ENCODE data around the gene MLF2.

MLF2 gene

DNA sequence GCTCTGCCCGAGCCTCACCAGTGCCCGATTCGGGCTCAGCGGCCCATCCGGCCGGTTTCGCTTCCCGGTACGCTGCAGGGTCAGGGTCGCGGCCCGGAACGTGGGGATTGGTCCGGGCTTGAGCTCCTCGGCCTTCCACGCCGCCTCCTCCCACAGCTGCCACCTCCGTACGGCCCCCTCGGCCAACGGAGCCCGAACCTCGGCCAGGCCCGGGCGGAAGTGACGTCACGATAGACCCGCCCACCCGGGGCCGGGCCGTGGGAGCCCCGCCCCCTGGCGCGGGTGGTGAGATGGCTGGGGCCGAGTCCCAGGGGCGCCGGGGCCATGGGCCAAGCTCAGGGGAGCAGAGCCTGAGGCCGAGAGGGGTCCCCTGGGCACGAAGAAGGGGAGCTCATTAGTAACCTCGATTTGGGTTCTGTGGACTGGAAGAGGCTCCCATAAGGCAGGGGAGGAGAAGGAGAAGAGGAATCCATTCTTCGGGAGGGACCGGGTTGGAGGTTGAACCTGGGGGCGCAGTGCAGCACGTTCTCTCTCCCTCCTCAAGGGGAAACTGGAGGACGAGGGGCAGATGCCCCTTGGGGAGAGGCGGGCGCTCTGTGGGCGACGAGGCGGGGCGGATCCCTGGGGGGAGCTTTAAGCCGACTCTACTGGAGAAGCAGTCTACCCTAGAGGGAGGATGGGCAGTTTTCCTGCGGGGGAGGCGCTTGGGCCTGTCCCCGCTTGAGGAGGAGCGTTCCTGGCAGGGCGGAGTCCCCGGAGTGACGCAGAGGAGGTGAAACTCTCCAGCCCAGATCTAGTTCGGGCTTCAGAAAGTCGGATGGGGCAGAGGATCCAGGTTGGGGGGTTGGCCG is at the start of gene MLF2:
Gene MLF2 (minus strand): TSS at position 221 of the 851 bp plus-strand sequence. CDS start 807 bp downstream, outside the sequence.
- TF ChIP-seq USF1 (IDR thresholded peaks at IDR 0.05) (0 out of 2 replicates have a peak, but pooled peaks have one; percentile 6), ZBTB7A (IDR thresholded peaks at IDR 0.05; ENCODE audit: low read depth) (peak; percentile 89), NFIC (IDR thresholded peaks at IDR 0.05) (no peak), FOXM1 (IDR thresholded peaks at IDR 0.05; ENCODE audit: borderline replicate concordance, low read depth) (no peak), EP300 (IDR thresholded peaks at IDR 0.05; ENCODE audit: borderline replicate concordance) (peak; percentile 14; the same call in 1 of the 2 replicates), EGR1 (IDR thresholded peaks at IDR 0.05) (peak; percentile 75), TCF12 (IDR thresholded peaks at IDR 0.05; ENCODE audit: low read depth) (peak; percentile 38), TEAD4 (IDR thresholded peaks at IDR 0.05) (no peak), RAD21 (IDR thresholded peaks at IDR 0.05; ENCODE audit: low read depth) (no peak), TAF1 (IDR thresholded peaks at IDR 0.05; ENCODE audit: low read depth) (peak; percentile 92), YY1 (IDR thresholded peaks at IDR 0.05; ENCODE audit: low read depth) (peak; percentile 68), CEBPB (IDR thresholded peaks at IDR 0.05) (no peak), CREB1 (IDR thresholded peaks at IDR 0.05; ENCODE audit: low read depth) (peak; percentile 74)
- TF ChIP-seq, protein P1, sequence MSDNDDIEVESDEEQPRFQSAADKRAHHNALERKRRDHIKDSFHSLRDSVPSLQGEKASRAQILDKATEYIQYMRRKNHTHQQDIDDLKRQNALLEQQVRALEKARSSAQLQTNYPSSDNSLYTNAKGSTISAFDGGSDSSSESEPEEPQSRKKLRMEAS (IDR thresholded peaks at IDR 0.05): peak; percentile 71
- TF ChIP-seq, protein P2, sequence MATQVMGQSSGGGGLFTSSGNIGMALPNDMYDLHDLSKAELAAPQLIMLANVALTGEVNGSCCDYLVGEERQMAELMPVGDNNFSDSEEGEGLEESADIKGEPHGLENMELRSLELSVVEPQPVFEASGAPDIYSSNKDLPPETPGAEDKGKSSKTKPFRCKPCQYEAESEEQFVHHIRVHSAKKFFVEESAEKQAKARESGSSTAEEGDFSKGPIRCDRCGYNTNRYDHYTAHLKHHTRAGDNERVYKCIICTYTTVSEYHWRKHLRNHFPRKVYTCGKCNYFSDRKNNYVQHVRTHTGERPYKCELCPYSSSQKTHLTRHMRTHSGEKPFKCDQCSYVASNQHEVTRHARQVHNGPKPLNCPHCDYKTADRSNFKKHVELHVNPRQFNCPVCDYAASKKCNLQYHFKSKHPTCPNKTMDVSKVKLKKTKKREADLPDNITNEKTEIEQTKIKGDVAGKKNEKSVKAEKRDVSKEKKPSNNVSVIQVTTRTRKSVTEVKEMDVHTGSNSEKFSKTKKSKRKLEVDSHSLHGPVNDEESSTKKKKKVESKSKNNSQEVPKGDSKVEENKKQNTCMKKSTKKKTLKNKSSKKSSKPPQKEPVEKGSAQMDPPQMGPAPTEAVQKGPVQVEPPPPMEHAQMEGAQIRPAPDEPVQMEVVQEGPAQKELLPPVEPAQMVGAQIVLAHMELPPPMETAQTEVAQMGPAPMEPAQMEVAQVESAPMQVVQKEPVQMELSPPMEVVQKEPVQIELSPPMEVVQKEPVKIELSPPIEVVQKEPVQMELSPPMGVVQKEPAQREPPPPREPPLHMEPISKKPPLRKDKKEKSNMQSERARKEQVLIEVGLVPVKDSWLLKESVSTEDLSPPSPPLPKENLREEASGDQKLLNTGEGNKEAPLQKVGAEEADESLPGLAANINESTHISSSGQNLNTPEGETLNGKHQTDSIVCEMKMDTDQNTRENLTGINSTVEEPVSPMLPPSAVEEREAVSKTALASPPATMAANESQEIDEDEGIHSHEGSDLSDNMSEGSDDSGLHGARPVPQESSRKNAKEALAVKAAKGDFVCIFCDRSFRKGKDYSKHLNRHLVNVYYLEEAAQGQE (IDR thresholded peaks at IDR 0.05; ENCODE audit: low read depth): 0 out of 2 replicates have a peak, but pooled peaks have one; percentile 7

- TF ChIP-seq, protein P1 (IDR thresholded peaks at IDR 0.05): no peak
These were observed 46.2 kb upstream of the MLF2 start for GRCh38 chr12:6799147-6799546.

DNA sequence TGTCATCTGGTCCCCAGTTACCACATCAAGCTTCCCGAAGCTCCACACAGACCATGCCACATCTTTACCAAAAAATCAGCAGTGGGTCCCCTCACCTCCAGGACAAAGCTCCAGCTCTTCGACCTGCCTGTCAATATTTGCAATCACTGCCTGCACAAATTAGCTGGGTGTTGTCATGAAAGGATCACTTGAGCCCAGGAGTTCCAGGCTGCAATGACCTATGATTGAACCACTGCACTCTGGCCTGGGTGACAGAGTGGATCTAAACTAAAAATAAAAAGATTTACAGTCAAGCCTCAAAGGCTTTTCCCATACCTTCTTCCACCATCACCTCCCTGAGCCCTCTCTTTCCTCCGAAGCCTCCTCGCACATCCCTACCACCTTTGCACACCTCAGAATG is 43.6 kb upstream of the MLF2 start:
- no peak for TF ChIP-seq NFIC (IDR thresholded peaks at IDR 0.05)
- TF ChIP-seq, protein P1 (IDR thresholded peaks at IDR 0.05): no peak
- TF ChIP-seq, protein P2 (IDR thresholded peaks at IDR 0.05; ENCODE audit: low read depth): no peak
- TF ChIP-seq TCF12 (IDR thresholded peaks at IDR 0.05; ENCODE audit: low read depth): no peak
- TF ChIP-seq TEAD4 (IDR thresholded peaks at IDR 0.05): no peak
- TF ChIP-seq CEBPB (IDR thresholded peaks at IDR 0.05): no peak
- no peak for TF ChIP-seq USF1 (IDR thresholded peaks at IDR 0.05)
- TF ChIP-seq CREB1 (IDR thresholded peaks at IDR 0.05; ENCODE audit: low read depth): no peak
- no peak for TF ChIP-seq EGR1 (IDR thresholded peaks at IDR 0.05)
- TF ChIP-seq RAD21 (IDR thresholded peaks at IDR 0.05; ENCODE audit: low read depth): no peak
- TF ChIP-seq FOXM1 (IDR thresholded peaks at IDR 0.05; ENCODE audit: borderline replicate concordance, low read depth): no peak
- no peak for TF ChIP-seq YY1 (IDR thresholded peaks at IDR 0.05; ENCODE audit: low read depth)
- no peak for TF ChIP-seq TAF1 (IDR thresholded peaks at IDR 0.05; ENCODE audit: low read depth)
- TF ChIP-seq EP300 (IDR thresholded peaks at IDR 0.05; ENCODE audit: borderline replicate concordance): no peak
- no peak for TF ChIP-seq ZBTB7A (IDR thresholded peaks at IDR 0.05; ENCODE audit: low read depth)

DNA sequence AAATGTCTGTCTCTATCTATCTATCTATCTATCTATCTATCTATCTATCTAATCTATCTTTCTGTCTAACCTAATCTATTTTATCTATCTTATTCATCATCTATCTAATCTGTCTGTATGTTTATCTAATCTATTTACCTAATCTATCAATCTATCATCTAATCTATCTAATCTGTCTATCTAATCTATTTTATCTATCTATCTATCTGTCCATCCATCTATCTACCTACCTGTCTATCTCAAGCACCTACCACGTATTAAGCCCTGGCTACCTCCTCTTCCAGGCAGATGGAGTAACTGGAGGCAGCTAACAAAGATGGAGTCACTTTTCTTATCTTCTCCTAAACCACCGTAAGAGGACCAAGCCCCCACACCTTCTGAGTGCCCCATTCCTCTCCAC is 42.1 kb upstream of the MLF2 start:
- TF ChIP-seq USF1 (IDR thresholded peaks at IDR 0.05): no peak
- TF ChIP-seq YY1 (IDR thresholded peaks at IDR 0.05; ENCODE audit: low read depth): no peak

DNA sequence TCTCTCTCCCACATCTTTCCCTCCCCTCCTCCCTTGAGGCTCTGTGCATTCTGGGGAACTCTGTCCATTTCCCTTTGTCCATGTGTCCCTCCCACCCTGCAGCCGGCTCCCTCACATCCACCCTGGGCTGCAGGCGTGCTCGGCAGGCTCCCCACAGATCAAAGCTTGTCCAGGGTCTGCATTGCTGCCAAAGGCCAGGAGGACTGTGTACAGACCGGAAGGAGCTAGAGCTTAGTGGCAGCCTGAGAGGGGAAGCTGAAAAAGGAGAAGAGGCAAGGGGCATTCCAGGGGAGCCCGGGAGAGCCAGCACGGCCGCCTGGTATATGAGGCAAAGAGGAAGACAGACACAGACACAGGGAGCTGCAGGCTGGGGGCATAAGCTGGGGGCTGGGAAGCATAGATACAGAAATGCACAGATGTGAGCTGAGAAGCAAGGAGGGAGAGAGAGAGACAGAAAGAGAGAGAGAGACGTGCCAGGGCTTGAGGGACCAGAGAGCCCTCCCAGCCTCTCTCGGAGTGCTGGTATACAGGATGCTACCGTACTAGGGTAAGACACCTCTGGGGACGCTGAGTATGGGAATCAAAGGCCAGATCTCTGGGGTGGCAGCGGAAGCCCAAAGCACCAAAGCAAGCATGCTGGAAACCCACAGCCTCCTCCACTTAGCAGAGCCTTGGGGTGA is 39.7 kb upstream of the MLF2 start:
- TF ChIP-seq NFIC (IDR thresholded peaks at IDR 0.05) (no peak), EP300 (IDR thresholded peaks at IDR 0.05; ENCODE audit: borderline replicate concordance) (no peak), TAF1 (IDR thresholded peaks at IDR 0.05; ENCODE audit: low read depth) (no peak), TCF12 (IDR thresholded peaks at IDR 0.05; ENCODE audit: low read depth) (no peak), ZBTB7A (IDR thresholded peaks at IDR 0.05; ENCODE audit: low read depth) (no peak), USF1 (IDR thresholded peaks at IDR 0.05) (no peak), RAD21 (IDR thresholded peaks at IDR 0.05; ENCODE audit: low read depth) (no peak), TEAD4 (IDR thresholded peaks at IDR 0.05) (no peak), YY1 (IDR thresholded peaks at IDR 0.05; ENCODE audit: low read depth) (no peak)
- TF ChIP-seq, protein P2 (IDR thresholded peaks at IDR 0.05; ENCODE audit: low read depth): no peak
